H9 (cell line): ENCODE results near the gene ESPNL. TPM values are rescaled to one million over a fixed set of nuclear protein-coding genes. Genes with fewer than 3 reads are reported as not detected.

Source experiments
- DNase-seq: peaks from one replicate; pipeline ENCODE4 v3.0.0-alpha.2; 2017
- H2AFZ ChIP-seq: one replicate; pipeline ENCODE4 v1.6.1; 2013; ENCODE audit warnings: mild to moderate bottlenecking, low read length, control low read depth, moderate library complexity
- H2AK5ac ChIP-seq: 2 replicates; pipeline ENCODE4 v1.6.1; 2013; ENCODE audit warnings: low read length, control low read depth, mixed read lengths; ENCODE audit not compliant: insufficient read length
- H2BK120ac ChIP-seq: one replicate; pipeline ENCODE4 v1.6.1; 2013; ENCODE audit warnings: low read depth, mild to moderate bottlenecking, low read length, control low read depth, inconsistent platforms; ENCODE audit not compliant: poor library complexity, severe bottlenecking
- H2BK12ac ChIP-seq: 2 replicates; pipeline ENCODE4 v1.6.1; 2013; ENCODE audit warnings: low read length, control low read depth, mixed read lengths, low read depth; ENCODE audit not compliant: insufficient read length
- H2BK15ac ChIP-seq: 2 replicates; pipeline ENCODE4 v1.6.1; 2013; ENCODE audit warnings: low read depth, low read length, control low read depth
- H2BK20ac ChIP-seq: one replicate; pipeline ENCODE4 v1.6.1; 2013; ENCODE audit warnings: low read depth, mild to moderate bottlenecking, low read length, control low read depth, inconsistent platforms; ENCODE audit not compliant: poor library complexity, severe bottlenecking
- H2BK5ac ChIP-seq: 2 replicates; pipeline ENCODE4 v1.6.1; 2013; ENCODE audit warnings: low read length, control low read depth, mixed read lengths; ENCODE audit not compliant: insufficient read length
- H3K14ac ChIP-seq: 2 replicates; pipeline ENCODE4 v1.6.1; 2013; ENCODE audit warnings: low read length, control low read depth; ENCODE audit not compliant: insufficient read depth
- H3K18ac ChIP-seq: 2 replicates; pipeline ENCODE4 v1.6.1; 2013; ENCODE audit warnings: low read depth, mild to moderate bottlenecking, mixed read lengths, low read length, control low read depth; ENCODE audit not compliant: insufficient read length
- H3K23ac ChIP-seq: 2 replicates; pipeline ENCODE4 v1.6.1; 2013; ENCODE audit warnings: low read length, control low read depth, mixed read lengths, low read depth; ENCODE audit not compliant: insufficient read length
- H3K23me2 ChIP-seq: 2 replicates; pipeline ENCODE4 v1.6.1; 2013; ENCODE audit warnings: low read depth, mild to moderate bottlenecking, mixed read lengths, low read length, control low read depth; ENCODE audit not compliant: insufficient read length, poor library complexity, severe bottlenecking
- H3K27ac ChIP-seq: 2 replicates; pipeline ENCODE4 v1.5.1; 2013; ENCODE audit warnings: low read length, control low read depth, mixed read lengths, low read depth; ENCODE audit not compliant: insufficient read length
- H3K27me3 ChIP-seq: 2 replicates; pipeline ENCODE4 v1.6.1; 2013; ENCODE audit warnings: low read length, control low read depth, inconsistent platforms; ENCODE audit not compliant: insufficient read depth
- H3K4ac ChIP-seq: 2 replicates; pipeline ENCODE4 v1.6.1; 2013; ENCODE audit warnings: low read depth, mild to moderate bottlenecking, control low read depth, inconsistent platforms, low read length, moderate library complexity
- H3K4me1 ChIP-seq: 2 replicates; pipeline ENCODE4 v1.6.1; 2013; ENCODE audit warnings: low read length, control low read depth, inconsistent platforms; ENCODE audit not compliant: insufficient read depth
- H3K4me2 ChIP-seq: 2 replicates; pipeline ENCODE4 v1.6.1; 2013; ENCODE audit warnings: low read length, control low read depth, mixed read lengths; ENCODE audit not compliant: insufficient read length, insufficient read depth
- H3K56ac ChIP-seq: 2 replicates; pipeline ENCODE4 v1.6.1; 2013; ENCODE audit warnings: low read depth, mild to moderate bottlenecking, mixed read lengths, low read length, control low read depth; ENCODE audit not compliant: insufficient read length
- H3K79me1 ChIP-seq: 2 replicates; pipeline ENCODE4 v1.6.1; 2013; ENCODE audit warnings: low read depth, mild to moderate bottlenecking, moderate library complexity, low read length, control low read depth, inconsistent platforms; ENCODE audit not compliant: insufficient read depth, poor library complexity, severe bottlenecking
- H3K79me2 ChIP-seq: 2 replicates; pipeline ENCODE4 v1.6.1; 2013; ENCODE audit warnings: low read length, control low read depth, inconsistent platforms; ENCODE audit not compliant: insufficient read depth
- H3K9ac ChIP-seq: 2 replicates; pipeline ENCODE4 v1.6.1; 2013; ENCODE audit warnings: low read length, control low read depth, mixed read lengths; ENCODE audit not compliant: insufficient read length; ENCODE audit errors: extremely low read depth
- H3K9me3 ChIP-seq: one replicate; pipeline ENCODE4 v1.6.1; 2013; ENCODE audit warnings: low read depth, low read length, inconsistent platforms; ENCODE audit not compliant: control insufficient read depth
- H3T11ph ChIP-seq: one replicate; pipeline ENCODE4 v1.6.1; 2013; ENCODE audit warnings: mild to moderate bottlenecking, low read length, control low read depth, inconsistent platforms
- H4K20me1 ChIP-seq: one replicate; pipeline ENCODE4 v1.6.1; 2013; ENCODE audit not compliant: control insufficient read depth, insufficient read length, insufficient read depth
- H4K5ac ChIP-seq: 2 replicates; pipeline ENCODE4 v1.6.1; 2013; ENCODE audit warnings: low read depth, mild to moderate bottlenecking, mixed read lengths, low read length, control low read depth; ENCODE audit not compliant: insufficient read length
- H4K8ac ChIP-seq: replicated peaks from 2 replicates; pipeline ENCODE4 v1.6.1; 2013; ENCODE audit warnings: low read length, control low read depth, mixed read lengths, low read depth; ENCODE audit not compliant: insufficient read length
- H4K91ac ChIP-seq: 2 replicates; pipeline ENCODE4 v1.6.1; 2013; ENCODE audit warnings: low read depth, mild to moderate bottlenecking, moderate library complexity, mixed read lengths, low read length, control low read depth; ENCODE audit not compliant: insufficient read length
- H3K27ac Mint-ChIP-seq, 3 experiments: 2 replicates in 2 of 3; 3 replicates in 1 of 3; pipeline ENCODE4 v1.8.0; 2020 to 2021; ENCODE audit warnings: mixed read lengths in 3 of 3, mild to moderate bottlenecking in 1 of 3, moderate library complexity in 1 of 3
- H3K27me3 Mint-ChIP-seq: 2 replicates; pipeline ENCODE4 v1.8.0; 2021; ENCODE audit warnings: low read depth, mild to moderate bottlenecking, moderate library complexity, mixed read lengths
- H3K36me3 Mint-ChIP-seq, 3 experiments: 2 replicates in 2 of 3; 3 replicates in 1 of 3; pipeline ENCODE4 v1.8.0; 2020 to 2021; ENCODE audit warnings: low read depth in 3 of 3, mixed read lengths in 3 of 3; ENCODE audit not compliant: insufficient read depth in 1 of 3
- H3K4me1 Mint-ChIP-seq, 2 experiments: 2 replicates each; pipeline ENCODE4 v1.8.0; 2020; ENCODE audit warnings: mixed read lengths in 2 of 2
- H3K4me3 Mint-ChIP-seq, 2 experiments: 2 replicates in 1 of 2; 3 replicates in 1 of 2; pipeline ENCODE4 v1.8.0; 2020 to 2021; ENCODE audit warnings: mild to moderate bottlenecking in 2 of 2, mixed read lengths in 2 of 2, moderate library complexity in 1 of 2
- H3K9me3 Mint-ChIP-seq, 2 experiments: 2 replicates in 1 of 2; 3 replicates in 1 of 2; pipeline ENCODE4 v1.8.0; 2020; ENCODE audit warnings: mild to moderate bottlenecking in 2 of 2, mixed read lengths in 2 of 2, moderate library complexity in 1 of 2
- WGBS: extraction: QIAGEN DNeasy Blood & Tissue Kit; methylation state at CpG from one replicate; pipeline ENCODE4 v1.1.7; 2013; ENCODE audit warnings: missing lambda C conversion rate, low lambda C conversion rate, mixed read lengths; ENCODE audit not compliant: insufficient read length; ENCODE audit errors: extremely low coverage; 5-methylcytosine and 5-hydroxymethylcytosine counted together
- total RNA-seq: library from RNA; stranded (reverse); gene quantifications from 2 replicates; pipeline ENCODE4 v1.2.1, GENCODE V29; 2021
- TF ChIP-seq, protein P1 (sequence below): fragments of 200-600 bp; sonication (generic); conservative IDR thresholded peaks from 3 replicates; pipeline ENCODE4 v1.8.0; 2021; ENCODE audit warnings: antibody characterized with exemption, mild to moderate bottlenecking

ESPNL gene
- total RNA-seq, 1 experiment from 2014 or later = 0.17 TPM

DNA sequence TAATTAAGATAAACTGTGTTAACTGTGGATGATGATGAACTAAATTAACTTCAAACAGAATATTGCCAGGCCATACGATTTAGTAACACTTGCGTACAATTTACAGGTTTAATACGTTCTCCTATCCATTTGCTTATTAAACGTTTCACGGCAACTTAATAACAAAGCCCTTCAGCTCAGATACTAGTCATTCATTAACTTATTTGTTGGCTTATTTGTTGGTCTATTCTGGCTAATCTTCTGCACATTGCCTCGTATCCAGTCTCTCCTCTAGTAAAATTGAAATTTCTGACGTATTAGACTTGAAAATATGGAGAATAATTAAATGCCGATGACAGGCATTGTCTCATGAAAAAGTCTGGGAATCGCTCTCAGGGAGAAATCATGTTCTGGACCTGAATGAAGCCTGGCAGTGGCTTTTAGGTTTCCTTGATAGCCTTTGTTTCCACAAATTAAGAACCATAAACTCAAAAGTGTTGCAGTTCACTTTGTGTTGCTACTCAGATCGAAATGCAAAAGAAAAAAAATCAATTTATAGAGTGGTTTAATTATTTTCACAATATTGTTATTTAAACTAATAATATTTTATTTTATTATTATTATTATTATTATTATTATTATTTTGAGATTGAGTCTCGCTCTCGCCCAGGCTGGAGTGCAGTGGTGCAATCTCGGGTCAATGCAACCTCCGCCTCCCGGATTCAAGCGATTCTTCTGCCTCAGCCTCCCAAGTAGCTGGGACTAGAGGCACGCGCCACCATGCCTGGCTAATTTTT lies 34.9 kb upstream of the ESPNL start:
- H4K20me1 ChIP-seq = no peaks in the 10 kb centered on the region
- no peaks in the 10 kb centered on the region for H3K9me3 Mint-ChIP-seq
- no peak overlapping the region for H2AK5ac ChIP-seq
- no peak overlapping the region for H4K5ac ChIP-seq
- no peak overlapping the region for H3K27ac ChIP-seq
- no peak overlapping the region for H3K18ac ChIP-seq
- no peak overlapping the region for H3K4me2 ChIP-seq
- H2BK15ac ChIP-seq = no peak overlapping the region
- H2BK20ac ChIP-seq = no peak overlapping the region
- H3K9me3 ChIP-seq = no peaks in the 10 kb centered on the region
- H3K4me1 Mint-ChIP-seq = peaks cover 19 to 25% of the 10 kb centered on the region in 2 experiments
- H2BK5ac ChIP-seq = no peak overlapping the region
- no peak overlapping the region for H3K9ac ChIP-seq
- H3K27me3 Mint-ChIP-seq = no peaks in the 10 kb centered on the region
- peaks cover 6% of the 10 kb centered on the region for H3K4me1 ChIP-seq
- peaks cover 6% of the 10 kb centered on the region for H3K23me2 ChIP-seq
- H3T11ph ChIP-seq = no peak overlapping the region
- no peak for DNase-seq
- H4K91ac ChIP-seq = no peak overlapping the region
- peaks cover 7% of the 10 kb centered on the region for H3K79me1 ChIP-seq
- no peak overlapping the region; a peak in 1 of 7 replicates for H3K27ac Mint-ChIP-seq
- H3K56ac ChIP-seq = no peak overlapping the region
- peaks cover 2% of the 10 kb centered on the region; the same call in 1 of the 2 replicates for H3K79me2 ChIP-seq
- H2AFZ ChIP-seq = no peak overlapping the region
- peaks cover 49 to 63% (median 57%) of the 10 kb centered on the region in 3 experiments; a peak in 6 of 7 replicates for H3K36me3 Mint-ChIP-seq
- TF ChIP-seq, protein P1, sequence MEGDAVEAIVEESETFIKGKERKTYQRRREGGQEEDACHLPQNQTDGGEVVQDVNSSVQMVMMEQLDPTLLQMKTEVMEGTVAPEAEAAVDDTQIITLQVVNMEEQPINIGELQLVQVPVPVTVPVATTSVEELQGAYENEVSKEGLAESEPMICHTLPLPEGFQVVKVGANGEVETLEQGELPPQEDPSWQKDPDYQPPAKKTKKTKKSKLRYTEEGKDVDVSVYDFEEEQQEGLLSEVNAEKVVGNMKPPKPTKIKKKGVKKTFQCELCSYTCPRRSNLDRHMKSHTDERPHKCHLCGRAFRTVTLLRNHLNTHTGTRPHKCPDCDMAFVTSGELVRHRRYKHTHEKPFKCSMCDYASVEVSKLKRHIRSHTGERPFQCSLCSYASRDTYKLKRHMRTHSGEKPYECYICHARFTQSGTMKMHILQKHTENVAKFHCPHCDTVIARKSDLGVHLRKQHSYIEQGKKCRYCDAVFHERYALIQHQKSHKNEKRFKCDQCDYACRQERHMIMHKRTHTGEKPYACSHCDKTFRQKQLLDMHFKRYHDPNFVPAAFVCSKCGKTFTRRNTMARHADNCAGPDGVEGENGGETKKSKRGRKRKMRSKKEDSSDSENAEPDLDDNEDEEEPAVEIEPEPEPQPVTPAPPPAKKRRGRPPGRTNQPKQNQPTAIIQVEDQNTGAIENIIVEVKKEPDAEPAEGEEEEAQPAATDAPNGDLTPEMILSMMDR = no peak
- no CpG with 5 or more reads among the region's 18 CpGs for whole genome bisulfite sequencing
- H3K4ac ChIP-seq = no peak overlapping the region
- H4K8ac ChIP-seq = no peak overlapping the region
- no peak overlapping the region for H3K4me3 Mint-ChIP-seq
- no peak overlapping the region for H3K23ac ChIP-seq
- H2BK120ac ChIP-seq = no peak overlapping the region
- no peaks in the 10 kb centered on the region for H3K27me3 ChIP-seq
- H3K14ac ChIP-seq = no peak overlapping the region
- no peak overlapping the region for H2BK12ac ChIP-seq
